Stimulated activated CD4-positive, alpha-beta T cell treated with anti-CD3 and anti-CD28 coated beads, Interleukin-12 subunit alpha, Interleukin-12 subunit beta, amount 100 ng/mL, for 4 hours (primary cell): ENCODE results near the gene DNM1L.
"Not testable (repeated sequence)": the region's sequence is repeated elsewhere in the genome, so short reads cannot be mapped to it uniquely, and the experiment has no call there.

Source experiments
- DNase-seq: peaks from one replicate; pipeline ENCODE4 v3.0.0-alpha.2; 2020

DNM1L gene

DNA sequence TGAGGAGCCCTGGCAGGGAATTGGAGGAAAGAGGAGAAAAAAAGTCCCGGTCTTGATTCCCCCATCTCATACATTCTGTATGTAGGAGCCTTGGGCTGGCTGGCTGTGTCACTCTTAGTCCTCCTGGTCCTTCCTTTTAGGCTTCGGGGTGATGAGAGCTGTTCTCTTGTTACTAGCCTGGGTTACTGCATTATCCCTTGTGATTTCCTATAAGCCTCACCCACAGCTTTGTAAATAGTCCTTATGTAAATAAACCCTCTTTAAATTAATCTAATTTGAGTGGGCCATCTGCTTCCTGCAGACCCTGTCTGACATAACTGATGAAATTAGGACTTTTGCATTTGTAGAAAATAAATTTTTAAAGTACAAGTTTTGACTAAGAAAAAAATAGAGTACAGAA is 19.2 kb downstream of the DNM1L start:
- DNase-seq, result no peak

DNA sequence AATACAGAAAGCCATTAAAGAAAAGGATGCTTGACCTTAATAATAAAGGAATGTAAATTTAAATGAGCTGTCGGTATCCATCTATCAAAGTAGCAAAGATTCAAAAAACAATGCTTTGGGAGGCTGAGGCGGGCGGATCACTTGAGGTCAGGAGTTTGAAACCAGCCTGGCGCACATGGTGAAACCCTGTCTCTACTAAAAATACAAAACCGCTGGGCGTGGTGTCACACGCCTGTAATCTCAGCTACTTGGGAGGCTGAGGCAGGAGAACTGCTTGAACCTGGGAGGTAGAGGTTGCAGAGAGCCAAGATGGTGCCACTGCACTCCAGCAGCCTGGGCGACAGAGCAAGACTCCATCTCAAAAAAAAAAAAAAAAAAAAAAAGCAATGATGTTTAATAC is 20.3 kb downstream of the DNM1L start:
- not testable (repeated sequence) for DNase-seq

GRCh38 chr12:32702473-32702872 is 23.4 kb downstream of the DNM1L start:
- DNase-seq, result no peak

DNA sequence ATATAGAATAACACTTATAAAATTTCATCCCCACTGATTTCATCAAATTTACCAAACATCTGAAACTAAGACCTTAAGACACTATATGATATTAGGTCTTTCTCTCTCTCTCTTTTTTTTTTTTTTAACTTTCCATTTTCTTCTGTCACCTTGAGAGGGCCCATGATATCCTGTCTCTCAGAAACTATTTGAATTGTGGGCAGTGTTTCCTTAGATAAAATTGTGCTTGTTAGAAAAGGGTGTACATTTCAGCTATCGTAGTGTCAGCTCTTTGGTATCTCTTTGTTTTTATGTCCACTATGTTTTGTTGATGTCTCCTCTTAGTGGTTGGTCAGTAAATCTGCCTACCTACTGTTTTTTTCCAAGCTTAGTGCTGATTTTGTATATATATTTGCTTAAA is 23.8 kb downstream of the DNM1L start:
- no peak for DNase-seq

DNA sequence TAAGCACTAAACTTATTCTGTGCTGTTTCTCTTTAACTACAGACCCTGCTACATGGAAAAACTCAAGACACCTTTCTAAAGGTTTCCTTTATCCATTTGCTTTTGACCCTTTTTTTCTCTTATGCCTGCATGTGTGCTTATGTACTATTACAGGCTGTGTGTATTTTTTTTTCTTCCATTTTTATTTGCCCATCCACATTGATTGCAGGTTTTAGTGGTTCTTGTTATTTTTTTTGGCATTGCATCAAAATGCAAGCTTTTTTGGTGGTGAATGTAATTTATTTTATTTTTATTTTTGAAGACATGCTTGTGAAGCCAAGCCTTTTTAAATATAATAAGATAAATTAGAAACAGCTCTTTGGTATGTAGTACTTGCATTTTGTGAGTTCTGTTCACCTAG is 26.7 kb downstream of the DNM1L start:
- no peak for DNase-seq

DNA sequence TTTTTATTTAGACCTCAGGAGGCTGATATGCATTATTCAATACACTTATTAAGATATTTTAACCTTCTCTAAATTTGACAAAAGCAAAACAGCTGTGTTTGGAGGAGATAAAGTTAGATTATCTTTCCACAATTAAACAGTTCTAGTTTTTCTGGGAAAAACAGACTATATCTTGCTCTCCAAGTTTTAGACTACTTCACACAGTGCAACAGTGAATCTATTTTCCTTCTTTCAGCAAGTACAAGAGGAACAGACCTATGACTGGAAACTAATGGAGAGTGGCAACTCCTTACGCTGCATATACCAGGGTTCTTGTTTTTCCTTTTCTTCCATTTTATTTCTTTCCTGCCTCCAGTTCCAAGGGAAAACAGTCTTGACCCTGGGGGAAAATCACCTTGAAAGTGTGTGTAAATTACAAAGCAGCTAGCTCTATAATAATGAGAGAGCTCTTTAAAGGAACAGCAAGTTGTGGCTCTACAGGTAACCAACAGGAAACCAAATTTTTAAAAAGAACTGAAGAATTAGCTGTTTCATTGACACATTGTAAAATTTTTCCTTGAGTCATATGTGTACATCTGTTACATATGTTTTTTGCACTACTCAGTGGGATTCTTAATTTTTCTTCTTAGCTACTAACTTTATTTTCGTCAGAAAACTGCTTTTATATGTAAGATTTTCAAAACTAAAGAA is 27.4 kb downstream of the DNM1L start:
- DNase-seq, result no peak

GRCh38 chr12:32708926-32709325 is 29.8 kb downstream of the DNM1L start:
- DNase-seq, result no peak

DNA sequence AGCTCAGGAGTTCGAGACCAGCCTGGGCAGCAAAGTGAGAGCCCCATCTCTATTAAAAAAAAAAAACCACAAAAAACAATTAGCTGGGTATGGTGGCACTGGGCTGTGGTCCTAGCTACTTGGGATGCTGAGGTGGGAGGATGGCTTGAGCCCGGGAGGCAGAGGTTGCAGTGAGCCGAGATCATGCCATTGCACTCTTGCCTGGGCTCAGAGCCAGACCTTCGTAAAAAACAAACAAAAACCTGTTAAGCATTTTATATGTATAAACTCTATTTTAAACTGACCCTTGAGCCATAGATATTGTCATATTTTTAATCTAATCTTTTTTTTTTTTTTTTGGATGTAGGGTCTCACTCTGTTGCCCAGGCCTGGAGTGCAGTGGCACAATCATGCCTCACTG is 35.7 kb downstream of the DNM1L start:
- DNase-seq, result no peak

DNA sequence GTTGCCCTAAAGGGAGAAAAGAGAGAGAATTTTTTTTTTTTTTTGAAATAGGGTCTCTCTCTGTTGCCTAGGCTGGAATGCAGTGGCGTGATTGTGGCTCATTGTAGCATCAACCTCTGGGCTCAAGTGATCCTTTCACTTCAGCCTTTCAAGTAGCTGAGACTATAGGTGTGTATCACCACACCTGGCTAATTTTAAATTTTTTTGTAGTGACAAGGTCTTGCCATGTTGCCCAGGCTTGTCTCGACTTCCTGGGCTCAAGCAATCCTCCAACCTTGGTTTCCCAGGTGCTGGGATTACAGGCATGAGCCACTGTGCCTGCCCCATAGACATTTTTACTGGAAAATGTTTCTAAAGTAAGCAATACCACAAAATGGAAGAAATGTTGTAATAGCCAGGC is 39.8 kb downstream of the DNM1L start:
- no peak for DNase-seq

DNA sequence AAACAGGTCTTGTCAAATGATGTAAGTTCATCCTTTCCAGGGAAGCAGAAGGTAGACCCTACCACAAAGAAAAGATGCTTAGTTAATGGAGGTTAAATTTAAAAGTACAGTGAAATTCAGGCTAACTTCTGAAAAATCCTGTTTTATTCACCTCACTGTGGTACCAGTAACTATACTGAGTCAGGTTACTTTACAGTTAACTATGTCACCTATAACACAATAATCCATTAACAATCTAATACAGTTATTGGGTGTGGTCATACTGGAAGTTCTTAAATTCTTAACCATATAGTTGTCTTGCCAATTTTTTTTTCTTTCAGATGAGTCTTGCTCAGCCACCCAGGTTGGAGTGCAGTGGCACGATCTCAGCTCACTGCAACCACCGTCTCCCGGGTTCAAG is 46.2 kb downstream of the DNM1L start:
- not testable (repeated sequence) for DNase-seq

GRCh38 chr12:32726286-32726685 is 47.2 kb downstream of the DNM1L start:
- no peak for DNase-seq

- DNase-seq, result no peak
These were observed 48.1 kb downstream of the DNM1L start for GRCh38 chr12:32727237-32727636.

GRCh38 chr12:32734952-32735351 is 55.9 kb downstream of the DNM1L start:
- no peak for DNase-seq

DNA sequence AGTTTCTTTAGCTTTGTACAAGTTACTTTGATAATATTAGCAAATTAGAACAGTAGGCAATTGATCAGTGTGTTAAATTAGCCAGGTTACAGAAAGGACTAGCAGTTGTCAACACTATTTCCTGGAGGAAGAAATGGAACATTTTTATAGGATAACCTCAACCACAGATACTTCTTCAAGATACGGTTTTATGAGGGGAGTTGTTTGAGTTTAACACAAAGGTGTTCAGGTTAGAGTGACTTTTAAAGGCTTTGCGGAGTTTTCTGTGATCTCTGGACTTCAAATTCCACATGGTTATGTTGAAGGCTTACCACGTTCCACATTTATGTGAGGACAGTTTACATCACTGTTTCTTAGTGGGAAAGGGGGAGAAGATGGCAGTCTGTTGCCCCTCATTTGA is 57.3 kb downstream of the DNM1L start:
- DNase-seq, result no peak

- DNase-seq, result no peak
These were observed 58.6 kb downstream of the DNM1L start for GRCh38 chr12:32737715-32738114.

DNA sequence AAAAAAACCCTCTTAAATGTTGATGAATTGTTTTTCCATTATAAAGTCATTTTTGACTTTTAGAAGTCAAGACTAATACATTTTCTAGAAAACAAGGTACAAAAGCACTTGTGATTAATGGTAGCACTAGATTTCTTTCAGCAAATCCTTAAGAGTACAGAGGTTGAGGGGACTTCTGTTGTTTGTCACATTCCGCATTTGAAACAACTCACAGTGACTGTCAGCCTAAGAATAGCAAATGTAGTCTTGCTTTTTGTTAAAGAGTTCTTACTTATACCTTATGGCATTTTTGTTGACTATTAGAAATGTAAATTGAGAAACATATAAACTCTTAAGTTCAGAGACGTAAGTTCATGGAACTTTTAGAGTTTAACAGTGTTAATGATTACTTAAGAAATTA is 60.2 kb downstream of the DNM1L start:
- DNase-seq, result no peak

DNA sequence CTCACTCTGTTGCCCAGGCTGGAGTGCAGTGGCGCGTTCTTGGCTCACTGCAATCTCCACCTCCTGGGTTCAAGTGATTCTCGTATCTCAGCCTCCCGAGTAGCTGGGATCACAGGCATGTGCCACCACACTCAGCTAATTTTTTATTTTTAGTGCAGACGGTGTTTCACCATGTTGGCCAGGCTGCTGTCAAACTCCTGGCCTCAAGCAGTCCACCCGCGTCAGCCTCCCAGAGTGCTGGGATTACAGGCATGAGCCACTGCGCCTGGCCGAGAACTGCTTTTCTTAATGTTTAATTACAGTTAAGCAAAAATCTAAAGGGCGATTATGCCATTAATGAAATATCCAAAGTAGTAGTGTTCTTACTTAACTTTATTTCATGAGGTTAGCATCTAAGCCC is 63.0 kb downstream of the DNM1L start:
- DNase-seq, result no peak

DNA sequence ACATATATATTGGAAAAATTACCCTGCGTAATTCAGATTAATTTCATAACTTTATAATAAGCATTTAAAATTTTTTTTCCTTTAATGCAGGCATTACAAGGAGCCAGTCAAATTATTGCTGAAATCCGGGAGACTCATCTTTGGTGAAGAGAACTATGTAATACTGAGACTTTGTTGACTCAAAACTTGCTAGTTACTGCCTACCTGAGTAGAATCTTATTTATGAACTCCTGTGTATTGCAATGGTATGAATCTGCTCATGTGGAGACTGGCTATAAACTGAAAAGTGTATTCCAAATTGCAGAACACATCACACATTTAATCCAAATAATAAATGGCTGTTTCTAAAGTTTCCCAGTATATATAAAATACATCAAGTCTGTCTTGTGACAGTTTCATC is 64.2 kb downstream of the DNM1L start:
- no peak for DNase-seq

DNA sequence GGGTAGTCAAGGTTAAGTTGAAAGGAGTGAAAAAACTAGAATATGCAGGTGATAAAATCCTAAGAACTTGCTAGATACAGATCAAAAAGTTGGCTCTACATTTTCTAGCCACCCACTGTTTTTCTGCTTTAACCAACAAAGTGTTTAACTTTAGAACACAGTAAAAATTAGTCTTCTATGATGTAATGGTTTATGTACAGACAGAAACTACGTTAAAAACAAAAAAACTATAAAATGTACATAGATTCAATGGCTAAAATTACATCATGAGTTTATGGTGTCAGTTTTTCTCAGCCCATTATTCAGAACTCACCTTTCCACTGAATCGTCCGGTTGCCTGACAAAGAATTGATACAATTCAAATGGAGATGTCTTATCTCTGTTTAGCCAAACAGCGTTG is 74.5 kb downstream of the DNM1L start:
- DNase-seq, result no peak

DNA sequence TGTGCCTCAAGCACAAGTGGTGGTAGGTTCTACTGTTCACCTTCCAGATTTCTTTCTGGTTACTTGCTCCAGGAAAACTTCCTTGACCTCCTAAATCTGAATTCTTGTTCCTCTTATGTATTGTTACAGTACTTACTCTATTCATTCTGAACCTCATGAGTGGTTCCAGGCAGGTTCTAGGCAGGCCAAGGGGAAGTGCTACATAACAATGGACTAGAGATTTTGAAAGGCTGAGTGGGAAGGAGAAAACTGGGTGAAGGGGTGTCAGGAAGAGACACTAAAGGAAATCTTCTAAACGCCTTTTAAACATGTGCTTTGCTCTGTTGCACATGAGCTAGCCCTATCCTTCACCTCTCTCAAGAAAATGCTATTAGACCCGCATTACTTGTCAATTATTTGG is 75.0 kb downstream of the DNM1L start:
- DNase-seq, result no peak

GRCh38 chr12:32755051-32755653 is 76.1 kb downstream of the DNM1L start:
- peak; percentile 64 for DNase-seq

GRCh38 chr12:32755654-32756475 is 76.8 kb downstream of the DNM1L start, which contains the start of gene YARS2:
Gene YARS2 (minus strand): TSS chr12:32755897. CDS start chr12:32755874, 23 bp downstream.
- DNase-seq, result peak; percentile 85

DNA sequence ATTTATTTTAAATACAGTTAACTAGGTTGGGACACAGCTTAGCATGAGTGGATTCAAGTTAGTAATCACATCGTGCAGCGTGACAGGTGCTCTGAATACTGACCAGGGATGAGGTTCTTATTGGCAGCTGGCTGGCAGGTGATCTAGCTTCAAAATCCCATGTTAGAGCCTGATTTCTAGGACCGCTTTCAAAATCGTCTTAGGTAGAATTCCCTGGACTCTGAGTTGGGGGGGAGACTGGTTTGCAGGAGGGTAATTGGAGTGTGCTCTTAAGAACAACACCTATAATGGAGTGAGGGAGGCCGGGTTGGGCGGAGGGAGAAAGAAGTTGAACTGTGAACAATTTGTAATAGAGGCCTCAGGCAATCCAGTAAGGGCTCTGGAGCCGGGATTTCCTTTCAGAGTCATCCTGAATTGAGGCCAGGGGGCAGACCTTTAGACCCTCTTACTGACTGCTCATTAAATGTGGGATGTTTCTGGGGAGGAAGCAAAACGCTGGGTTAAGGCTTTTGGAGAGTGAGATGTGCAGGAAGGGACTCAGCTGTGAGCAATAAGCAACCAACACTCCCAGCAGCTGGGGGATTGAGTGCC is 77.5 kb downstream of the DNM1L start:
- no peak for DNase-seq

DNA sequence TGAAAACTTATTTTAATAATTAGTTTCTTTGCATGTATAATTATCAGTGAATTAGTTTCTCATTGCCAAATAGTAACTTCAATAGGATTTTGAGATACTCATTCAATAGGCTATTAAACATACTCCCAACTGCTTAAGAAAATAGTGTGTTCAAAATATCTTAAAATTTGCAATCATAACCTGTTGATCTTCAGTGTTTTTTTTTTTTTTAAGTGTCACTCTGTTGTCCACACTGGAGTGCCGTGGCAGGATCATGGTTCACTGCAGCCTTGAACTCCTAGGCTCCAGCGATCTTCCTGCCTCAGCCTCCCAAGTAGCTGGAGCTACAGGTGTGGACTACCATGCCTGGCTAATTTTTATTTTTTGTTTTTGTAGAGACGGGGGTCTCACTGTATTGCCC is 78.1 kb downstream of the DNM1L start:
- no peak for DNase-seq
